Left forelimb (tissue), 1 donor: Measurements from ENCODE around the gene SIT1.
A peak's percentile ranks its signal among the peaks of the same experiment; 100 is the strongest.
"Not testable (repeated sequence)": the region's sequence is repeated elsewhere in the genome, so short reads cannot be mapped to it uniquely, and the experiment has no call there.

ENCODE experiments used
- DNase-seq: peaks from one replicate; pipeline ENCODE4 v3.0.0-alpha.2; 2018; ENCODE audit warnings: low spot score

Gene SIT1

DNA sequence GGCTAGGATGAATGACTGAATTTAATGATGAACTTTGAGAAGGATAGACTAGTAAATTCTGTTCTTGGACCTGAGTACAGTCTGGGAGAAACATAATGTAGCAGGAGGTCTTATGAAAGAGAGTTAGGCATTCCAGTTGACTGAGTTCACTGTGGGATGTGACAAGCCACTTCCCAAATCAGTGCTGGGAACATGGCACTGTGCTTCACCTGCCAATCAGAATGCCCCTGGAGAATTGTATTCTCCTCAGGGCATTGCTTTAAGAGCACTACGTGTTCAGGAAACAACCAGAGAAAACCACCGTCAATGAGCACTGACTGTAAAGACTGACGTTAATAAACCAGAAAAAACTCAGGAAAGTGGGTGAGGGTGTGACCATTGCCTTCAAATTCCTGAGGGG is 8.6 kb upstream of the SIT1 start:
- no peak for DNase-seq

DNA sequence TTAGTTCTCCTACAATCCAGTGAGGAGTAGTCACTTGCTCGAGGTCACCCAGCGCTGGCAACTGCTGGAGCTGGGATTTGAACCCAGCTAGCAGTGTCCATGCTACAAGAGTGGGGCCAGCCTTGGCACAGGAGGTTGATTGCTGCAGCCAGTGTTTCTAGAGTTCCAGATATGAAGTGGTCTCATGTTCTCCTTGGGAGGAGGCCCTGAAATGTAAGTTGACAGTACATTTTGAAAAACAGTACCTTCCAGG is 8.2 kb upstream of the SIT1 start:
- no peak for DNase-seq

DNA sequence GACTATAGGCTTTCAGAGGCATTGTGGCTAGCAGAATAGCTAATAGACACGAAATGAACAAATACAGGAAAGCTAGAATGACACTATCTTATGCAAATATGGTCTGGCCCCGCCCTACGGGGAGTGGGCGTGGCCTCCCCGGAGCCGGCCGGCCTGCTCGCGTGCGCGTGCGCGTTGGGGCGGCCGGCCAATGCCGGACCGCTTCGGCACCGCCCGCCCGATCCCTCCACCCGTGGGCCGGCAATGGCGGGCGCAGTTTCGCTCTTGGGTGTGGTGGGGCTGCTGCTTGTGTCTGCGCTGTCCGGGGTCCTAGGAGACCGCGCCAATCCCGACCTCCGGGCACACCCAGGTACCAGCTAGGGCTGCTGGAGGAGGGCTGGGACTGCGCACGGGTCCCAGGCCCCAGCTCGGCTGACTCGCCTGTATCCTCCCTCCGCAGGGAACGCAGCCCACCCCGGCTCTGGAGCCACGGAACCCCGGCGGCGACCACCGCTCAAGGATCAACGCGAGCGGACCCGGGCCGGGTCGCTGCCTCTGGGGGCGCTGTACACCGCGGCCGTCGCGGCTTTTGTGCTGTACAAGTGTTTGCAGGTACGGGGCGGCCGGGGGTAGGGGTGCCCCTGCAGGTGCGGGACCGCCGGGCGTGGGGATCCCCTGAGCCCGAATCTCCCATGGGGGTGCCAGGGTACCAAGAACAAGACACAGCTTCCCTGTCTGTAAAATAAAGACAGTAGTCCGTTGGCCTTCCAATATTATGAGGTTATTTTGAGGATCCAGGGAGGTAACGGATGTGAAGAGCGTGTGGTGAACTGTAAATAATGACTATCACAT is 7.6 kb upstream of the SIT1 start, which contains the start of gene CCDC107:
CCDC107 (plus strand) TSS at position 156 of the 831 bp plus-strand sequence; CDS start at position 244, 88 bp downstream.
- DNase-seq, result peak; percentile 95

DNA sequence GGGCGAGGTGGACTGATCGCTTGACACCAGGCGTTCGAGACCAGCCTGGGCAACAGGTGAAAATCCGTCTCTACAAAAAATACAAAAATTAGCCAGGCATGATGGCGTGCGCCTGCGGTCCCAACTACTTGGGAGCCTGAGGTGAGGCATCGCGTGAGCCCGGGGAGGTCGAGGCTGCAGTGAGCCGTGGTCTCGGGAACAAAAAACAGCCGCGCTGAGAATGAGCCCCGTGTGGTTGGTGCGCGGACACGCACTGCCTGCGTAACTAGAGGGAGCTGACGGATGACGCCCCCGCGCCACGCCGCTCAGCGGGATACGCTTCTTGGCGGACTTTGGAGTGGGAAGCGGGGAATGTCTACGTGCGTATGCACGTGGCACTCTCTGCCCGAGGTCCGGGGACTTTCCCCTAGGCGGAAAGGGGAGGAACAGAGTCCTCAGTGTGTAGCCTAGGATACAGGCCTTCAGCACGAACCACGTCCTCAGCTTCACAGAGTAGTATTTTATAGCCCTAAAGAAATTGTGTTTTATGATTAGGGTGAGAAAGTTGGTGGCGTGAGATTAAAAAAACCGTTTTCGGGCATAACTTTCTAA is 6.9 kb upstream of the SIT1 start, which contains the start of gene RMRP:
RMRP (minus strand) TSS at position 474 of the 591 bp plus-strand sequence.
- peak; percentile 96 for DNase-seq

DNA sequence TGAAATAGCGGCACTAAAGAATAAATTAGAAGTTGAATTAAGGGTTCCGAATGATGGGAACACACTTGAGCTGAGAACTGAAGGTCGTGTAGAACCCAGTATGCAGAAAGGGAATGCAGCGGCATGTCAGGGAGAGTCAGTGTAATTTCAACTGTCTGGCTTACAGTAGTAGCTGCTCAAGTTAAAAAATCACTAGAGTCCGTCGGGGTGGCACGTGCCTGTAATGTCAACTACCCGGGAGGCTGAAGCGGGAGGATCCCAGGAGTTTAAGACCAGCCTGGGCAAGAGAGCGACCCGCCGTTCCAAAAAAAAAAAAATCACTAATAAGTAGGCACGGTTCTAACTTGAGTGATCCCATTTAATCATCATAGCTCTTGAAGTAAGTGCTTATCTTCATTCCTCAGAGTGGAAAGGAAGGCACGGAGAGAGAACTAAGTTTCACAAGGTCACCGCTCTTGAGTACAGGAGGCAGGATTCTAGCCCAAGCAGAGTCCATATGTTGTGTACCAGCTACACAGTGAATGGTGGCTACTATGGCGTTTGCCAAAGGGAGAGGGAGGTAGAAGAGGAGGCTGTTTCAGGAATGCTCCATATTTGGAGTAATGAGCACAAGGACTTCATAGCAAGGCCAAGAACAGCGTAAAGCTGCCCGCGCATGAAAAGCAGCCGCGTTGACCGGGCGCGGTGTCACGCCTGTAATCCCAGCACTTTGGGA is 6.3 kb upstream of the SIT1 start:
- no peak for DNase-seq

DNA sequence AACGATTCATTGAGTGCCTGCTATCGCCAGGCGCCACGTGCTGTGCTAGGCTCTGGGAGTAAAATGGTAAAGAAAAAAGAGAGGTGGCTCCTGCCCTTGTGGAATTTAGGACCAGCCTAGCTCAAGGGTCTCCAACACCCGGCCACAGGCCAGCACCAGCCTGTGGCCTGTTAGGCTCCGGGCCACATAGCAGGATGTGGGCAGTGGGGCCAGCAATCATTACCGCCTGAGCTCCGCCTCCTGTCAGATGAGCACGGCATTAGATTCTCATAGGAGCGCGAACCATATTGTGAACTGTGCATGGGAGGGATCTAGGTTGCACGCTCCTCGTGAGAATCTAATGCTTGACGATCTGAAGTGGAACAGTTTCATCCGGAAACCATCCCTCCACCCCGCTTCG is 5.6 kb upstream of the SIT1 start:
- peak; percentile 37 for DNase-seq

DNA sequence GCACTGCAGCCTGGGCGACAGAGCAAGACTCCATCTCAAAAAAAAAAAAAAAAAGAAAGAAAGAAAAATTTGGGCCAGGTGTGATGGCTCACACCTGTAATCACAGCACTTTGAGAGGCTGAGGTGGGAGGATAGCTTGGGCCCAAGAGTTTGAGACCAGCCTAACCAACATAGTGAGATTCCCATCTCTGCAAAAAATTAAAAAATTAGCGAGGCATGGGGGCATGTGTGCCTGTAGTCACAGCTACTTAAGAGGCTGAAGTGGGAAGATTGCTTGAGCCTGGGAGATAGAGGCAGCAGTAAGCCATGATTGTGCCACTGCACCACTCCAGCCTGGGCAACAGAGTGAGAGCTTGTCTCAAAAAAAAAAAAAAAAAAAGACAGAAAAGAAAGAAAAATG is 2.9 kb upstream of the SIT1 start:
- peak; percentile 3 for DNase-seq

DNA sequence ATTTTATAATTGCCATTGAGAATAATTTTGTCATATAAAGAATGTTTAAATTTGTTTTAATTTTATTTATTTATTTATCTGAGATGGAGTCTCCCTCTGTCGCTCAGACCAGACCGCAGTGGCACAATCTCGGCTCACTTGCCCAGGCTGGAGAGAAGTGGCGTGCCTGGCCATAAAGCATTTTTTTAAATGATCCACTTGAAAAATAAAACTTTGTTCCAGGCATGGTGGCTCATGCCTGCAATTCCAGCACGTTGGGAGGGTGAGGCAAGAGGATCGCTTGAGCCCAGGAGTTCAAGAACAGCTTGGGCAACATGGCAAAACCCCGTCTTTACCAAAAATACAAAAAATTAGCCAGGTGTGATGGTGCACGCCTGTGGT is 2.1 kb upstream of the SIT1 start:
- DNase-seq, result peak; percentile 14

DNA sequence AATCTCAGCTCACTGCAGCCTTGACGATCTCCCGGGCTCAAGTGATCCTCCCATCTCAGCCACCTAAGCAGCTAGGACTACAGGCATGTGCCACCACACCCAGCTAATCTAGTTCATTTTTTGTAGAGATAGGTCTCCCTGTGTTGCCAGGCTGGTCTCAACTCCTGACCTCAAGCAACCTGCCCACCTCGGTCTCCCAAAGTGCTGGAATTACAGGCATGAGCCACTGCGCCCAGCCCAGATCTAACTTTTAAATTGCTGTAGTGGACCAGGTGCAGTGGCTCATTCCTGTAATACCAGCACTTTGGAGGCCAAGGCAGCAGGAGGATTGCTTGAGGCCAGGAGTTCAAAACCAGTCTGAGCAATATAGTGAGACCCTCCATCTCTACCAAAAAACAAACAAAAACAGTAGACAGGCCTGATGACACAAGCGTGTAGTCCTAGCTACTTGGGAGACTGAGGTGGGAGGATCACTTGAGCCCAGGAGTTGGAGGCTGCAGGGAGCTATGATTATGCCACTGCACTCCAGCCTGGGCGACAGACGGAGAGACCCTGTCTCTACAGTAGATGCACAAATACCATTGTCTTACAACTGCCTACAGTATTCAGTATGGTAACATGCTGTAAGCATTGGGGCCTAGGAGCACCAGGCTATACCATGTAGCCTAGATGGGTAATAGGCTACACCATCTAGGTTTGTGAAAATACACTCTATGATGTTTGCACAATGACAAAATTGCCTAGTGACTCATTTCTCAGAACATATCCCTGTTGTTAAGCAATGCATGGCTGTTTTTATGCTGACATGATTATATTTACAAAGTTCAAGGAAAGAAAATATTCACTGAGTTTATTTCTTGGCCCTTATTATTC is 1.5 kb upstream of the SIT1 start:
- peak; percentile 52 for DNase-seq

DNA sequence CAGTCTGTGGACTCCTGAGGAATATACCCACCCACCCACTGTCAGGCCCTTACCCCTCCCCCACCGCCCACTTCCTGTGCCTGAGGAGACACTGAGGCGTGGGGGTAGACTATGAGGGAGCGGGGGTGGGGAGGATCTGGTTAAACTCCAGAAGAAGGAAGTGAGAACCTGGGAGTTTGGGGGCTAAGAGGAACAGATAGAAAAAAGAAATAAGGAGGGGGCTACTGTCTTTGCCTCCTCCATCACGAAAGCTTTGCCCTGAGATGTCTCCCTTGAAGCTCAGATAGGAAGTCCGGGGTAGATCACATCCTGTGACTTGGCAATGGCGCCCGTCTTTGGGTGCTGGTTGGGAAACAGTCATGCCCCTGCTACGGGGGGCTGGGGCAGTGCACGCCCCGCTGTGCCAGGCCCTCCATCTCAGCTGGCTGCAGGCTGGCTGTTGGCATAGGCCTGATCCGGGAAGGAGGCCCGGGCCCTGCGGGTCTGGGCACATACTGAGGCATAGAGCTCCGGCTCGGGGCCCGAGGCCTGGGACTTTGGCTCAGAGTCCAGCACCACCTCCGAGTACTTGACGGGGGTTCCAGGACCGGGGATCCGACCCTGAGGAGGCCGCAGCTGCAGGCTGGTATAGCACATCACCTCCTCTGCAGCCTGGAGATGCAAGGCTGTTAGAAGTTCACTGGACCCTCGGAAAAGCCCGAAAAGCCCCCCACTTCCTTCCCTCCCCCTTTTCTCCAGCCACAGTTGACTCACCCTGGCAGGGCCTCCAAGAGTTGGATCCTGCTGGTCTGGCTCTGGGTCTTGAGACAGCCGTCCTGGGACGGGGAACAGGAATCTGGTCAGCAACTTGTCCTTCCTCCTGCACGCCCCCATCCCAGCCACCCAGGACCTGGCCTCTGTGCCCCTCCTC is 1.0 kb downstream of the SIT1 start:
- peak; percentile 62 for DNase-seq

DNA sequence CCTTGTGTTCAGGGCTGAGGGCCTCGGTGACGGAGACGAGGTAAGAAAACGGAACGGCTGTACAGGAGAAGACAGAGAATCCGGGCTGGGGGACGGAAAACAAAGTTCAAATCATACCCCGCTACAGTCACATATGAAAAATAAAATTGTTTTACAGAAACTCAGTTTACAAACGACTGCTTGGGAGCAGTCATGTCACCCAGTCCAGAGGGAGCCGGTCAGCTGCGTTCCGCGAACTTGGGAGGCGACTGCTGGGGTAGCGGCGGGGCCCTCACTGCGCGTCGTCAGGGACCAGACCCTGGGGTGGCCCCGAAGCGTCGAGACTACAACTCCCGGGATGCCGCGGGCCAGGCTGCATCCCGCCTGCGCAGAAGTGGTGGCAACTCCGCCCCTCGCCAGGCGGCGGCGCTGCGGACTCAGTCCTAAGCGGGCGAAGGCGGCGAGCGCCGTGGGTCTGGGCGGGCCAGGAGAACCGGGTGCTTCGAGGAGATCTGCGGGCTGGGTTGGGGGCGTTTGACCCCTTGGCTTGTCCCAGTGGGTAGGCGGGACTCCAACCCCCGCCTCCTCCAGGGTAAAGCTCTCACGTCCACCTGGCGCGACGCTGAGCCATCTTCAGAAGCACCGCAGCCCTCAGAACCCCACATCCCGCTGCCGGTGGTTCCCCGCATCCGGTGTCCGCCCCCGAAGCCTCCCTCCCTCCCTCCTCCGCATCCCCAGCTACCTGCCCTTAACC is 4.0 kb downstream of the SIT1 start:
- DNase-seq, result peak; percentile 96

DNA sequence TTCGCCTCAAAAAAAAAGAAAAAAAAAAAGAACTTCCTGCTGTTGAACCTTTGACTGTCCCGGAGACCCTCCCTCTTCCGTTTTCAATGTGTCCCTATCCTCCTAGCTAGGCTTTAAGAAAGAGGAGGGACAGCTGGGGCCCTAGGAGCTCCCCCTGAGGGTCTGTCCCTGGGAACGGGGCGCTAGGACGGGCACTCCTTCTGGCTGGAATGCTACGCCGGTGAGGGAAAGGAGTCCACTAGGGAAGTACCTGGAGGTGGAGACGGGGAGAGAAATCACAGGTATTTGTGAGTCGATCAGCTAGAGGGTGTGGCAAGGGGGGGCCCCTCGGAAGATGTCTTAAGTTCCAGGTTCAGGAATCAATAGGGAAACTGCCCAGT is 4.6 kb downstream of the SIT1 start:
- peak; percentile 82 for DNase-seq

DNA sequence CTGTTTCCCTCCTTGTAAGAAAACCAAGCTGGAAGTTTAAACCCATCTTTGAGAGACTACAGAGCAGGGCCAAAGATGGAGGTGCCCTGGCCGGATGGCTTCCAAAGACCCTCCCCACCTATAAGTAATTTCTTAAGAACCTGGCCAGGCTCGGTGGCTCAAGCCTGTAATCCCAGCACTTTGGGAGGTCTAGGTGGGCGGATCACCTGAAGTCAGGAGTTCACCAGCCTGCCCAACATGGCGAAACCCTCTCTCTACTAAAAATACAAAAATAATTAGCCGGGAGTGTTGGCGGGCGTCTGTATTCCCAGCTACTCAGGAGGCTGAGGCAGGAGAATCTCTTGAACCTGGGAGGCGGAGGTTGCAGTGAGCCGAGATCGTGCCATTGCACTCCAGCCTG is 5.0 kb downstream of the SIT1 start:
- not testable (repeated sequence) for DNase-seq

DNA sequence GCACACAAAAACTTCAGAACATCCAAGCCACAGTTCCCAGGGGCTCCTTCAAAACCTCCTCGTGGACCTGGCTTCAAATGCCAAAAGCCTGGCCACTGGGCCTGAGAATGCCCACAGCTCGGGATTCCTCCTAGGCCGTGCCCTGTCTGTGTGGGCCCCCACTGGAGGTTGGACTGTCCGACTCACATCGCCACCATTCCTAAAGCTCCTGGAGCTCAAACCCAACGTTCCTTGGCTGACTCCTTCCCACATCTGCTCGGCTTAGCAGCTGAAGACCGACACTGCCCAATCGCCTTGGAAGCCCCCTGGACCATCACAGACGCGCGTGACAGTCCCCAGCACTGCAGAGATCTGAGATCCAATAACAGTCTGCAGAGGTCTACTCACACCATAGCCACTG is 7.7 kb downstream of the SIT1 start:
- DNase-seq, result peak; percentile 30

DNA sequence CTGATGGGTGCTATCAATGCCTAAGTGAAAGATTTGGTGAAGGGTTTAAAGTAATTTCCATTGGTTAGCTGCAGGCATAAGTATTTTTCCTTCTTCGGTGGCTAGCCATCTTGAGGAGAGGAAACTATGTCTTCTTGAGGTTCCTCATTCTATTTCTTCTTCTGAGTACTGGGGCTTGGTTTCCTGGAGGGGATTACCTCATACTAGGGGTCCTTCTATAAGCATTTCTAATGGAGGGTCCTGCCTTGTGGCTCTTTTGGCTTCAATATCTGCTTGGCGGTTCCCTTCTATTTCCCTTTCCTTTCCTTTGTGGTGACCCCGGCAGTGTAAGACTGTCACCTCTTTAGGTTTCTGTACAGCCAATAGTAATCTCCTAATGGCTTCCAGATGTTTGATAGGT is 9.3 kb downstream of the SIT1 start:
- not testable (repeated sequence) for DNase-seq

DNA sequence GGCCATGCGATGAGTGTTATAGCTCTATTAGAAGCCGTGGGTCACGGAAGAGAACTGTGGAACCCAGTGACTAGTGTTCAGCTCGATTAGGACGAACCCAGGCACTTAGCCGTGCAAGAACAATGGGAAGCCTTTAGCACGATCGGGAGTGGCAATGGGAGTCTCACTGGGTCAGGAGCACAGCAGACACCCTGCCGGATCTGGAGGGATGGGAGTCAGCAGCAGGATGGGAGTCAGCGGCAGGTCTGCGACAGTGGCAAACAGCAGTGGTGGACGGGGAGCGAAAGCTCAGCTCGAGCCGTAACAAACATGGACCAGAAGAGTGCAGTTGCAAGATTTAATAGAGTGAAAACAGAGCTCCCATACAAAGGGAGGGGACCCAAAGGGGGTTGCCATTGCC is 10.3 kb downstream of the SIT1 start:
- DNase-seq, result peak; percentile 34

DNA sequence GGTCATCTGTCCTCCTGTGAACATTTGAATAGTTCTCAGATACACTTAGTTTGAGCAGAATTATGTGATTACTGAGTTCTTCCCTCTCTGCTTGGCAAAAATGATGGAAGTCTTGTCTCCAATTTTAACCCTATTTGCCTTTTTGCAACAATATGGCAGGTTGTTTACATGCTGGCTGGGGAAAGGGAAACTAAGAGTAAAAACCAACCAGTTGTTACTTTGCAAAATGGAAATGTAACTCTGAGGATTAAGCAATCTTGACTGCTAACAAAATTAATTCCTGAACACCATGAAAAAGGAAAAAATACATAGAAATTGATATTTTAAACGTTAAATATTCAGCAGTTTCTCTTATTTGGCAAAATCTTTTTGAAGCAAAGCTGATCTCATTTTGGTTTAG is 11.1 kb downstream of the SIT1 start:
- no peak for DNase-seq

DNA sequence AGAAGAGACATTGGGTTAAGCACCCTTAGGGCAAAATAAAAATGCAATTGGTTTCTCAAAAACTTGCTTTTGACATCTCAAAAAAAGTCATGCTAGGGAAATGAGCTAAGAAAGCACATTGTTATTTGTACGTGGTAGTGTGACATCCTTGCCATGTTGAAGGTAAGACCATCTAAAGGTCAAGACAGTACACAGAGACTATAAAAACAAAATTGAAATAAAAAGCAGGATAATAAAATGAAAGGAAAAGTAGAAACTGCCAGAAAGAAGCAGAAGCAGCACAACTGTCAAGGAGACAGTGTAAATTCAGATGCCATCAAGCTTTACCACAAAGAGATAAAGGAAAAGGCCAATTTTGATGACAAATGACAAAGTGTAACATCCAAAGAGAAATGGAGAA is 11.5 kb downstream of the SIT1 start:
- not testable (repeated sequence) for DNase-seq

DNA sequence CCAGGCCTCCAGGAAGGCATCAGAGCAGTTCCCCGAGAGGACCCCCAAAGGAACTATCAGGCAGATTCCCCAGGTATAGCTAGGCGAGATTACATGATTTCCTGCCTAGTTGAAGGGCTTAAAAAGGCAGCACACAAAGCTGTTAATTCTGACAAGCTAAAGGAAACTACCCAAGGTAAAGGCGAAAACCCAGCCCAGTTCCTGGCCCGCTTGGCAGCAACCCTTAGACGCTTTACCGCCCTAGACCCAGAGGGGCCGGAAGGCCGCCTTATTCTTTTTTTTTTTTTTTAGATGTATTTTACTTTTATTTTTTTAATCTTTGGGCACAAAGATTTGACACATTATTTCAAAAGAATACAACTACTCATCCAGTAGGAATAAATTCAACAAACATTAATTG is 12.0 kb downstream of the SIT1 start:
- DNase-seq, result peak; percentile 9

DNA sequence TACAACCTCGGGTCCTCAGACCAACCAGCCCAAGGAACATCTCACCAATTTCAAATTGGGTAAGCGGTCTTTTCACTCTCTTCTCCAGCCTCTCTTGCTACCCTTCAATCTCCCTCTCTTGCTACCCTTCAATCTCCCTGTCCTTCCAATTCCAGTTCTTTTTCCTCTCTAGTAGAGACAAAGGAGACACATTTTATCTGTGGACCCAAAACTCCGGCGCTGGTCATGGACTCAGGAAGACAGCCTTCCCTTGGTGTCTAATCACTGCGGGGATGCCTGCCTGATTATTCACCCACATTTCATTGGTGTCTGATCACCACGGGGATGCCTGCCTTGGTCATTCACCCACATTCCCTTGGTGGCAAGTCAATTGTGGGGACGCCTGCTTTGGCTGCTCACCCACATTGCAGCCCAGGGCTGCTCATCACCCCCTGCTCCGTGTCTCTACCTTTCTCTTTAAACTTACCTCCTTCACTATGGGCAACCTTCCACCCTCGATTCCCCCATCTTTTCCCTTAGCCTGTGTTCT is 13.2 kb downstream of the SIT1 start:
- peak; percentile 1 for DNase-seq
